Caco-2 (cell line): ENCODE data around the gene ABHD6. TPM values are rescaled to one million over a fixed set of nuclear protein-coding genes. Genes with fewer than 3 reads are reported as not detected.
A peak's percentile ranks its signal among the peaks of the same experiment; 100 is the strongest.

ENCODE experiments used
- BruUV-seq: library from RNA; stranded (reverse); fragments of 400-500 nt; replicated peaks from 2 replicates; lab custom pipeline; 2021; lab: Mats Ljungman, UMichigan
- CTCF ChIA-PET: fragments of 300-600 bp; sonication (Branson Sonifier 250); formaldehyde crosslinking; loops from one replicate; lab custom pipeline; 2022; ENCODE audit warnings: antibody characterized with exemption; lab: Charles Lee
- POLR2A ChIA-PET: fragments of 300-600 bp; sonication (Branson Sonifier 250); formaldehyde crosslinking; loops from one replicate; lab custom pipeline; 2022; ENCODE audit warnings: antibody characterized with exemption; lab: Charles Lee
- DNase-seq, 2 experiments: peaks; one replicate each; pipeline versions ENCODE4 v3.0.0 to v3.0.0-alpha.2; 2020 to 2022
- H3K27me3 ChIP-seq: replicated peaks from 2 replicates; pipeline ENCODE4 v1.6.0; 2011; ENCODE audit warnings: low read length; ENCODE audit not compliant: control insufficient read depth, insufficient read depth
- H3K36me3 ChIP-seq: 2 replicates; pipeline ENCODE4 v1.5.1; 2011; ENCODE audit warnings: low read length; ENCODE audit not compliant: control insufficient read depth, insufficient read depth
- H3K4me1 ChIP-seq: fragments of 250-450 bp; sonication (Bioruptor Pico); 2 replicates; pipeline ENCODE4 v1.5.1; 2020; ENCODE audit warnings: mild to moderate bottlenecking
- H3K4me3 ChIP-seq: 2 replicates; pipeline ENCODE4 v1.5.1; 2011; ENCODE audit warnings: low read depth, mild to moderate bottlenecking, control low read depth, low read length
- H3K9me3 ChIP-seq: fragments of 250-450 bp; sonication (Bioruptor Pico); 2 replicates; pipeline ENCODE4 v1.5.1; 2020; ENCODE audit warnings: mild to moderate bottlenecking, moderate library complexity
- H3K27ac Mint-ChIP-seq: one replicate; pipeline ENCODE4 v1.8.0; 2022; ENCODE audit warnings: mixed read lengths; ENCODE audit not compliant: unreplicated experiment
- H3K27me3 Mint-ChIP-seq: one replicate; pipeline ENCODE4 v1.8.0; 2022; ENCODE audit warnings: mixed read lengths; ENCODE audit not compliant: insufficient read depth, unreplicated experiment
- H3K36me3 Mint-ChIP-seq: one replicate; pipeline ENCODE4 v1.8.0; 2022; ENCODE audit warnings: mild to moderate bottlenecking, mixed read lengths; ENCODE audit not compliant: insufficient read depth, unreplicated experiment
- H3K4me1 Mint-ChIP-seq: one replicate; pipeline ENCODE4 v1.8.0; 2022; ENCODE audit warnings: low read depth, mixed read lengths; ENCODE audit not compliant: unreplicated experiment
- H3K4me3 Mint-ChIP-seq: one replicate; pipeline ENCODE4 v1.8.0; 2022; ENCODE audit warnings: mild to moderate bottlenecking, moderate library complexity, mixed read lengths; ENCODE audit not compliant: unreplicated experiment
- H3K9me3 Mint-ChIP-seq: one replicate; pipeline ENCODE4 v1.8.0; 2022; ENCODE audit warnings: mixed read lengths; ENCODE audit not compliant: unreplicated experiment
- CTCF ChIP-seq, 2 experiments: fragments of 200-600 bp in 1 of 2; IDR thresholded peaks; 1 replicate in 1 of 2; 2 replicates in 1 of 2; pipeline versions ENCODE4 v1.5.1 to v1.8.0; 2011 to 2022; ENCODE audit warnings: antibody characterized with exemption in 1 of 2, control low read depth in 1 of 2, inconsistent platforms in 1 of 2, low read depth in 1 of 2, low read length in 1 of 2, mild to moderate bottlenecking in 1 of 2, moderate library complexity in 1 of 2; ENCODE audit not compliant: insufficient read depth in 1 of 2, severe bottlenecking in 1 of 2, unreplicated experiment in 1 of 2
- intact Hi-C: fragments of 100-400 bp; cut with micrococcal nuclease; formaldehyde crosslinking; loops from one replicate; pipeline ENCODE4 v1.10.0; 2022; ENCODE audit not compliant: unreplicated experiment
- total RNA-seq: library from RNA; stranded (reverse); gene quantifications from 2 replicates; pipeline ENCODE4 v1.2.3, GENCODE V29; 2022

Gene ABHD6
- total RNA-seq, 1 experiment from 2014 or later = 16.1 TPM

- H3K9me3 ChIP-seq = no peaks in the 10 kb centered on the region
- Mint-ChIP-seq H3K27ac (peak overlapping the region; percentile 35), H3K36me3 (peaks cover 5% of the 10 kb centered on the region), H3K9me3 (no peaks in the 10 kb centered on the region), H3K27me3 (no peaks in the 10 kb centered on the region), H3K4me3 (peak overlapping the region; percentile 98), H3K4me1 (peaks cover 6% of the 10 kb centered on the region)
- ChIA-PET POLR2A (no interaction called here), CTCF (interaction anchor here (2.2 kb wide), 1 partner anchor 69 kb away, joined by 9 read pairs; the partner anchor contains the start of genes HTD2 and RPP14)
- intact Hi-C loops = loop anchor here (1.0 to 2.0 kb wide), 2 partner anchors 14 to 70 kb away; partner anchors contain the start of genes HTD2 and RPP14
- peaks cover 10% of the 10 kb centered on the region for H3K4me1 ChIP-seq
- H3K27me3 ChIP-seq = no peaks in the 10 kb centered on the region
- peak overlapping the region; percentile 75 for H3K4me3 ChIP-seq
- TF ChIP-seq CTCF (IDR thresholded peaks at IDR 0.05; ENCODE audit: insufficient read depth in 1 of 2, low read depth in 1 of 2, low read length in 1 of 2, severe bottlenecking in 1 of 2, unreplicated experiment in 1 of 2) = no peak
- peak in 1 of 2 experiments; percentile 34 for DNase-seq
- H3K36me3 ChIP-seq = no peaks in the 10 kb centered on the region
- TSS peak; percentile 92 for BruUV-seq
These were observed 910 bp upstream of the ABHD6 start for GRCh38 chr3:58236527-58237237.

GRCh38 chr3:58237941-58238681 lies 519 bp downstream of the ABHD6 start:
- intact Hi-C loops = loop anchor here (1.0 to 2.0 kb wide), 2 partner anchors 16 to 69 kb away; partner anchors contain the start of genes HTD2 and RPP14
- CTCF ChIA-PET = interaction anchor here (0.7 to 2.2 kb wide), 4 partner anchors 20 to 68 kb away, joined by 3 to 9 read pairs (median 4); partner anchors contain the start of genes HTD2 and RPP14

More at GRCh38 chr3:58237941-58238681, 519 bp downstream of the ABHD6 start:
- no TSS peak for BruUV-seq
- TF ChIP-seq CTCF (IDR thresholded peaks at IDR 0.05; ENCODE audit: insufficient read depth in 1 of 2, low read depth in 1 of 2, low read length in 1 of 2, severe bottlenecking in 1 of 2, unreplicated experiment in 1 of 2) = no peak
- Histone ChIP-seq H3K4me3 (peak overlapping the region; percentile 75), H3K4me1 (peaks cover 10% of the 10 kb centered on the region), H3K9me3 (no peaks in the 10 kb centered on the region), H3K27me3 (no peaks in the 10 kb centered on the region), H3K36me3 (no peaks in the 10 kb centered on the region)
- peak overlapping the region; percentile 56 for H3K27ac Mint-ChIP-seq
- DNase-seq = peak; percentile 72 to 74
- H3K4me1 Mint-ChIP-seq = peaks cover 8% of the 10 kb centered on the region
- peaks cover 5% of the 10 kb centered on the region for H3K36me3 Mint-ChIP-seq
- POLR2A ChIA-PET = interaction anchor here (0.6 kb wide), 1 partner anchor 12 kb away, joined by 3 read pairs; no protein-coding TSS in a partner anchor
- H3K4me3 Mint-ChIP-seq = peak overlapping the region; percentile 98
- no peaks in the 10 kb centered on the region for H3K9me3 Mint-ChIP-seq
- H3K27me3 Mint-ChIP-seq = no peaks in the 10 kb centered on the region
